Superior temporal gyrus (tissue), 1 donor: Measurements from ENCODE around the gene TET2.

Source experiments
- DNase-seq: peaks from one replicate; pipeline ENCODE4 v3.0.0-alpha.2; 2016; ENCODE audit errors: extremely low spot score

TET2 gene

GRCh38 chr4:105146276-105147015 is at the start of gene TET2:
TSS of gene TET2 (plus strand) at chr4:105146876. CDS start at chr4:105233943, 87,067 bp downstream.
- DNase-seq, result peak; percentile 94

DNA sequence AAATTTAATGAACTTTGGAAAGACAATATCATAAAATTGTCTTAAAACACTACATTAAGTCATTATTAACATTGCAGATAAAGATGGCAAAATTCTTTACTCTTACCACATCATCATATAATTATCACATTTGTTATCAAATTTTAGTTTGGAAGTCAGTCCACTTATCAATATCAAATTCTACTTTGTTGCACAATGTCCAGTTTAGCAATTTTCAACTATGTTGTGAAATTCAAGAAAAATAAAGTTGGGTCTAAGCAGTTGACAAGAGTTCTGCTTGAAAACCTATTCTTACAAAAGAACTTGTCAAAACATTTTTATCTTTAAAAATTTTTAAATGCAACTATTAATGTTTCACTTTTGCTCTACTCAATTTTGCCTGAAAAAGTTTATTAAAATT is 44.7 kb upstream of the TET2 start:
- DNase-seq, result no peak

DNA sequence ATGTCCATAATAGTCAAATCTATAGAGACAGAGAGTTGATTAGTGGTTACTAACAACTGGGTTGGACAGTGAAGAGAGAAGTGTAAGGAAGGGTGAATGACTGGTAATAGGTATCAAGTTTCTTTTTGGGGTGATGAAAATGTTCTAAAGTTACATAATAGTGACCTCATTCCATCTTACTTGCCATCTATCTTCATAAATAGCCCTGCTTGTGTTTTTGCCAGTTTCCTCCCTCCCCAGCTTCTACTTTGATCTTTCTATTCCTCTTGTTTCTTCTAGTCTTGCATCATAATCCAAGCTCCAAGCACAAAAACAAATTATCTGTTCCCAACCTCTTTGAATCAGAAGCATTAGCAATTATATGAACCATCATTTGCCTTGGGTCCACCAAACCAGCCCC is 40.2 kb upstream of the TET2 start:
- no peak for DNase-seq

GRCh38 chr4:105107095-105107856 is 39.4 kb upstream of the TET2 start:
- DNase-seq, result no peak

GRCh38 chr4:105108971-105109370 is 37.7 kb upstream of the TET2 start:
- DNase-seq, result no peak

GRCh38 chr4:105112274-105112673 is 34.4 kb upstream of the TET2 start:
- no peak for DNase-seq

GRCh38 chr4:105113800-105114199 is 32.9 kb upstream of the TET2 start:
- no peak for DNase-seq

DNA sequence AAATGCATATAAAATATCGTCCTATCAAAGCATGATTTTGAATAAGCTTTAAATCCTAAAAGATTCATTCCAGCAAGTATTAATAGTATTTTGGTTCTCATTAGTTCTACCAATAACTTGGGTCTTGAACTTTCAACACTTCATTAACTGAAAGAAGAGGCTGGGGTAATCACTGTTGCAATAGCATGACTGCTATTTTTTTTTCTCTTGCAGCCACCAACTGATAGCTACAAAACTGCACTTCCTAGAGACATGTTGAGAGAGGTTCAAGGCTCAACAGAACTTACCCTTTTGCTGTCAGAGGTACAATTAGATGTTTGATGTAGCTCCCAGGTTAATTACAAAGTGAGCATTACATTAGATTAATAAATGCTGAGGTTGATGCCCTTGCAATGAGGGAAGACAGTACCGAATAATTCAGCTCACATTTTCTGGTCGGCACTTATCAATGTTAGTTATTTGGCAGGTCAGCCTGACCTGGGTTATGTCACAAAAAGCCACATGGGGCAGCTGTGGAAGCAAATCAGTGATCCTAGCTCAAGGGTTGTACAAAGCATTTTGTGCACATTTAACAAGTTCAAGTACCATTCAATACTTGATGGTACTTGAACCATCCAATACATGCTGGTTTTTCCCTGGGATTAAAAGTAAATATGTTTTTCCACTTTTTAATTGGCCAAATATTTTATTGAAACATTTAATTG is 29.9 kb upstream of the TET2 start:
- no peak for DNase-seq

GRCh38 chr4:105119356-105119755 is 27.3 kb upstream of the TET2 start:
- DNase-seq, result no peak

GRCh38 chr4:105120626-105121025 is 26.1 kb upstream of the TET2 start:
- no peak for DNase-seq

DNA sequence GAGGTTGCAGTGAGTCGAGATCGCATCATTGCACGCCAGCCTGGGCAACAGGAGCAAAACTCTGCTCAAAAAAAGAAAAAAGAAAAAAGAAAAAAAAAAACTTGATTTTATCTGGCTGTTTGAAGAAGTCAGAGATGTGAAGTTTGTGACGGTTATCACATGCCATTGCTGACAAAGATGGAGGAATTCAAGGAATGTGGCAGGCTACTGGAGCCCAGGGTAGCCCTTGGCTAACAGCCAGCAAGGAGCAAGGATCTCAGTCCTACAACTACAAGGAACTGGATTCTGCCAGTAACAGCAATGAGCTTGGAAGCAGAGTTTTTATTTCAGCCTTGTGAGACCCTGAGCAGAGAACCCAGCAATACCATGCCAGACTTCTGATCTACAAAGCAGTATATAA is 24.3 kb upstream of the TET2 start:
- no peak for DNase-seq

DNA sequence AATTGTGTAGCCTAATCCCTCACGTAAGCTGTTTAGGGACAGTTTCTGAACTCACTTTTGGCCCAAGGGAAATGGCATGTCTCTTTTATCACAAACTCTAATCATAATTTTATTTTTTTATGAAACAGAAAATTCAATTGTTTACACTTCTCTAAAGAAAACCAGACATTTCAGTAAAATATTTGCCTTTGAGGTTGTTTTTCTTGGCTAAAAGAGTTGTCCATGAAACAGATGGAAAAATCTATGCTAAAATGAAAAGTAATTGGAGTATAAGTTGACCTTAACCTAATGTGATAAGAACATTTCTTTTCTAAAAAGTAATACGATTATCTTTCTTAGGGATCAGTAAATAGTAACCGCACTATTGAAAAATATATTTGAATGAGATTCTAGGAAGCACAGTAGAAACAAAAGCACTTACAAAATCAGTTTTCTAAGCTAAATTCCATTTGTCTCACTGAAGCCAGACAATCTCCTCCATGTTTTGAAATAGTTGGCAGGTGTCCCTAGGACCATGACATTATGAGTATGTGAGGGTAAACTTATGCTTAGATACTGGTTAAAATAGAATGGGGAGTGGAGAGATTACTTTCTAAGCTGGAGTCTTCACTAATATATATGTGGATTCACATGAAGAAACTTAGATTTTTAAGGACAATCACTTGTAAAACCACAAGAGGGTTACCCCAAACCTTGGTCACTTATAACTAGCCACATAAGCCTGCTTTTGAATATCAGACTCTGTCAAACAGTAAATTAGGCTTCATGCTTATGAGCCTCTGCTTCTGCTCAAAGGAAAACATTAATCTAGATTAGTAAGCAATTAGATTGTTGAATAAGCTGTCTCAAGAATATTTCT is 20.1 kb upstream of the TET2 start:
- DNase-seq, result no peak

DNA sequence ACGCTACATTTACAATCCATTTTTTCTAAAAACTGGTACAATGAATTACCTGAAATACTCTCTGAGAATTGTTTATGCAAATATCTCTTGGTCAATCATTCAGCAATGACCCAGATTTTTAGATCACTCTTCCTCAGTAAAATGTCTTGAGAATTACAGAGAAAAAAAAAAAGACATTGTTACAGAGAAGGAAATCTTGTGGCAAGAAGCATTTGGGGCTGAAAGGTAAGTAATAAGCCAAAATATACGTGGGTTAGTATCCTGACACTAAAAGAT is 19.6 kb upstream of the TET2 start:
- no peak for DNase-seq

- DNase-seq, result no peak
Measured at GRCh38 chr4:105128208-105128607, 18.5 kb upstream of the TET2 start.

DNA sequence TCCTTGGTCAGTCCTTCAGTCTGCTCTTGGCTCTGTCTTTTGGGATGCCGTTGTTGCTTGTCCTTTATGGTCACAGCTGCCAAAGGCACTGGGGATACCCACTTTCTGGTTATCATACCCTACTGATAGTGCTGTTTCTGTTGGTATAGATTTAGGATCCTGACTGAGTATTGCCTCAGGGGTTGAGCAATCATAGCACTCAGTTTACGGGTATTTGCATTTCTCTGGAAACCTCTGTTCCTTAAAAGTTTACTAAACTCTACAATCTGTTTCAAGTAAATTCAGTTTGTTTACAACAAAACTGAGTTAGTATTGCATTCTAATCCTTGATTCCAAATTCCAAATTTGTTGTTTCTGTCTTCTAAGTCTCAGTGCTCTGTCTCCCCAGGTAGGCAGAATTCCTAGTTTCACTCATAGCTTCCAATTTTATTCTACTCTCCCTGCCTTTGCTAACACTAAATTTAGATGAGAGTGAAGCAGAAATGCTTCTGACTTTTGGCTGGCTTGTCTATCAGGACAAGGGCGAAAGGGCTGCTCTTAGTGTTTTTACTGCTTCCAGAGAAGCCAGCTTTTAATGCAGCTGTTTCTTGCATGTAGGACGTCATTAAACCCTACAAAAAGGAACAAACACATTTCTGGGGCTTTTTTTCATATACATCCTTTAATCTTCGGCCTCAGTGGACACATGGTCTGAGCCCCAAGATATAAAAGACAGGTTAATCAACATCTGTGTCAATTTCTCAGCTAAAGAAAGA is 17.2 kb upstream of the TET2 start:
- no peak for DNase-seq

- DNase-seq, result no peak
Measured at GRCh38 chr4:105130945-105131344, 15.7 kb upstream of the TET2 start.

- DNase-seq, result no peak
Measured at GRCh38 chr4:105133976-105134375, 12.7 kb upstream of the TET2 start.

DNA sequence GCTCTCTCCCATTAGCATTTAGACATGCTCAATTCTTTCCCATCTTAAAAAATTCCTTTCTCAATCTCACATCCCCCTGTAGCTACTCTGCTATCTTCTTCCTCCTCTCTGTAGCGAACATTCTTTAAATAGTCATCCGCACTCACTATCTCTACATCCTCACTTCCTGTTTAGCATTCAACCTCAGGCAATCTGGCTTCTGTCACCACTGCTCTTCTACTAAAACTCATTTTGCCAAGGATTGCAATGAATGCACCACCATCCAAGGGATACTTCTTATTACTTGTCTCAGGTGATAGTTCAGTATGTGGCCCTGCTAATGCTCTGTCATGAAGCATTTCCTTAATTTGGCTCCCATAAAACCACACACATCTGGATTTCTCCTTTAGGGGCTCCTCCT is 10.9 kb upstream of the TET2 start:
- no peak for DNase-seq

DNA sequence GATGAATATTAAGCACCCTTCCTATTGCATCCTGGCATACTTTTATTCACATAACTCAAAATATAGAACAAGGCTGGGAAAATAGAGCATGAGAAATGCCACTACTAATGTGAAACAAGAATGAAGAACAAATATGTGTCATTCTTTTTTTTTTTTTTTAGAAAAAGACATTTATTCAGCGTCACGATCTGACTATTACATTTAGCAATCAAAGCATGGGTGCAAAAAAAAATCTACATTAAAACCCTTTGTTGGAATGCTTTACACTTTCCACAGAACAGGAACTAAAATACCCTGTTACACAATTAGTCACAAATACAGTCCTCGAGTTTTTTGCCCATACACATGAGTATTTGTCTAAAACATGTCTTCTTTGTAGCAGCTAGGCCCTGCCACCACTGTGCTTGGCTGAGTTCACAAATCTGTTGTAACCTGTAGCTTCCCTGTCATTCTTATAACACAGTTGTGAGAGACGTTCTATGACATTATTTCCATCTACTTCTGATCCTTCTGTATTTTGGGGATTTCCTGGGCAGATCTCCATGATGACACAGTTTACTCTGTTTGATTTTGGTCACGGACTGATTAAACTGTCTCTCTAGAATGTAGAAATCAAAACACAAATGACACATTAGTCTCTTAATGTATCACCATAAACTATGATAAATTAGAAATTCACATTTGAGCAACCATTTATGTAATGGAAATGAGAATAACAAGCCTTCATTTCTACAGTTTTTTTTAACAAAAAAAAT is 9.4 kb upstream of the TET2 start:
- DNase-seq, result no peak

DNA sequence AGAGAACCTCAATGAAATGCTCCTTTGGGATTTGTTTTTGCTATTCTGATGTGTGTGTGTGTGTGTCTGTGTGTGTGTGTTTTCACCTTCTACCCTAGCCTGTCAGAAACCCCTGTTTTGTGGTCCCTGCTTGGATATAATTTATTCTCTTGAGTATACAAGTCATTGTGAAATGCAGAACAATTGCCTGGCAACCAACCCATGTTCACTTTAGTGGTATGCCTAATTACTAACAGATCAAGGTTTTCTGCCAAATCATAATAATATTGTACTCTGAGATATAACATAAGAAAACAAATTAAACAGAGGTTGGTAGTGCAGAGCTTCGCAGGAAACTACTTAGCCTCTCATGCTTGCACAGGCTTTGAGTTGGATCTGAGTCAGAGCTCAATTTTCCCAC is 7.0 kb upstream of the TET2 start:
- no peak for DNase-seq
